ENCODE results near the gene MYCBPAP. TPM values are rescaled to one million over a fixed set of nuclear protein-coding genes. Genes with fewer than 3 reads are reported as not detected.
A peak's percentile ranks its signal among the peaks of the same experiment; 100 is the strongest.

The MYCBPAP gene
- 0.64 and 0.86 TPM in 2 replicates for total RNA-seq

GRCh38 chr17:50507871-50508572 is at the start of gene MYCBPAP:
MYCBPAP (plus strand) TSS chr17:50508439; CDS start chr17:50508675, 236 bp downstream.
- TF ChIP-seq, protein P1, sequence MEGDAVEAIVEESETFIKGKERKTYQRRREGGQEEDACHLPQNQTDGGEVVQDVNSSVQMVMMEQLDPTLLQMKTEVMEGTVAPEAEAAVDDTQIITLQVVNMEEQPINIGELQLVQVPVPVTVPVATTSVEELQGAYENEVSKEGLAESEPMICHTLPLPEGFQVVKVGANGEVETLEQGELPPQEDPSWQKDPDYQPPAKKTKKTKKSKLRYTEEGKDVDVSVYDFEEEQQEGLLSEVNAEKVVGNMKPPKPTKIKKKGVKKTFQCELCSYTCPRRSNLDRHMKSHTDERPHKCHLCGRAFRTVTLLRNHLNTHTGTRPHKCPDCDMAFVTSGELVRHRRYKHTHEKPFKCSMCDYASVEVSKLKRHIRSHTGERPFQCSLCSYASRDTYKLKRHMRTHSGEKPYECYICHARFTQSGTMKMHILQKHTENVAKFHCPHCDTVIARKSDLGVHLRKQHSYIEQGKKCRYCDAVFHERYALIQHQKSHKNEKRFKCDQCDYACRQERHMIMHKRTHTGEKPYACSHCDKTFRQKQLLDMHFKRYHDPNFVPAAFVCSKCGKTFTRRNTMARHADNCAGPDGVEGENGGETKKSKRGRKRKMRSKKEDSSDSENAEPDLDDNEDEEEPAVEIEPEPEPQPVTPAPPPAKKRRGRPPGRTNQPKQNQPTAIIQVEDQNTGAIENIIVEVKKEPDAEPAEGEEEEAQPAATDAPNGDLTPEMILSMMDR (IDR thresholded peaks at IDR 0.05; ENCODE audit: insufficient read depth, low read depth, low read length): no peak
- peak within 1 kb of the TSS; percentile 62 for H3K4me3 ChIP-seq (ENCODE audit: low read depth, low read length)
- DNase-seq (ENCODE audit: low read depth): peak; percentile 80

GRCh38 chr17:50458701-50459676 is 49.2 kb upstream of the MYCBPAP start:
- TF ChIP-seq, protein P1 (IDR thresholded peaks at IDR 0.05; ENCODE audit: insufficient read depth, low read depth, low read length): no peak
- DNase-seq (ENCODE audit: low read depth): peak; percentile 77
- no peak overlapping the region for H3K4me3 ChIP-seq (ENCODE audit: low read depth, low read length)

DNA sequence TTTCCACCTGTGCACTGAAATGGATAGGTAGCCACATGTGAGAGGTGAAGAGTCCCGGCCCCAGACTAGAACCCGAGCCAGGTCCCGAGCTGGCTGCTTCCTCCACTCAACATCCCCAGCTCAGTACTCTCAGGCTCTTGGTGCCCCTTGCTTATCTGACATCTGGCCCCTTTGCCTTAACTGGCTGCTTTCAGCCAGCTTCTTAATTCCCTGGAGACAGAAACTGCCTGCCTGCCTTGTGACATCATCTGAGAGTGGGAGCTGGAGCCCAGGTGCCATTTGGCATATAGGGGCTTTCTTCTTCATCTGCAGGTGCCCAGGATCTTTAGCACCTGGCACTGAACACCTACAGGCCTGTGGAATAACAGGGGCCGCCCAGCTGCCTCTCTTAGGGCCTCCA is 48.5 kb upstream of the MYCBPAP start:
- no peak overlapping the region for H3K4me3 ChIP-seq (ENCODE audit: low read depth, low read length)
- TF ChIP-seq, protein P1 (IDR thresholded peaks at IDR 0.05; ENCODE audit: insufficient read depth, low read depth, low read length): no peak
- DNase-seq (ENCODE audit: low read depth): peak; percentile 8

GRCh38 chr17:50460831-50461526 is 47.3 kb upstream of the MYCBPAP start:
- DNase-seq (ENCODE audit: low read depth): no peak
- TF ChIP-seq, protein P1 (IDR thresholded peaks at IDR 0.05; ENCODE audit: insufficient read depth, low read depth, low read length): no peak
- no peak overlapping the region for H3K4me3 ChIP-seq (ENCODE audit: low read depth, low read length)

- TF ChIP-seq, protein P1 (IDR thresholded peaks at IDR 0.05; ENCODE audit: insufficient read depth, low read depth, low read length): no peak
- H3K4me3 ChIP-seq (ENCODE audit: low read depth, low read length): no peak overlapping the region
- no peak for DNase-seq (ENCODE audit: low read depth)
Observed at GRCh38 chr17:50461550-50462132, 46.6 kb upstream of the MYCBPAP start.

GRCh38 chr17:50462446-50462845 is 45.8 kb upstream of the MYCBPAP start:
- TF ChIP-seq, protein P1 (IDR thresholded peaks at IDR 0.05; ENCODE audit: insufficient read depth, low read depth, low read length): no peak
- no peak overlapping the region for H3K4me3 ChIP-seq (ENCODE audit: low read depth, low read length)
- no peak for DNase-seq (ENCODE audit: low read depth)

Measured in fibroblast of villous mesenchyme (primary cell).